MM.1S (cell line): ENCODE data around the gene HIPK2.

Experiments used
- CTCF ChIP-seq: fragments of 300-600 bp; sonication (generic); IDR thresholded peaks from 2 replicates; pipeline ENCODE4 v1.5.1; 2016; ENCODE audit warnings: antibody characterized with exemption, low read length, mixed read lengths
- EZH2 ChIP-seq: fragments of 300-600 bp; sonication (generic); optimal IDR thresholded peaks from 2 replicates; pipeline ENCODE3; 2017; ENCODE audit warnings: low read depth, mild to moderate bottlenecking, antibody characterized with exemption, low read length, mixed read lengths

- TF ChIP-seq CTCF (no peak), EZH2 (no peak)
Observed at GRCh38 chr7:139772873-139773272, 4.9 kb downstream of the HIPK2 start.
